Hepatocyte (in vitro differentiated cells): Measurements from ENCODE around the gene LAMA3.

ENCODE experiments used
- EZH2 ChIP-seq: fragments of 200-600 bp; sonication (generic); IDR thresholded peaks from 2 replicates; pipeline ENCODE4 v1.6.1; 2016; ENCODE audit warnings: antibody characterized with exemption, mild to moderate bottlenecking, borderline replicate concordance
- EZH2phosphoT487 ChIP-seq: fragments of 200-600 bp; sonication (generic); IDR thresholded peaks from one replicate; pipeline ENCODE4 v1.6.1; 2018; ENCODE audit warnings: antibody characterized with exemption, mild to moderate bottlenecking, low read depth, moderate library complexity; ENCODE audit not compliant: unreplicated experiment, severe bottlenecking
- TF ChIP-seq, protein P1 (sequence below): fragments of 200-600 bp; sonication (generic); IDR thresholded peaks from 2 replicates; pipeline ENCODE4 v1.5.1; 2016; ENCODE audit warnings: antibody characterized with exemption, mild to moderate bottlenecking; ENCODE audit not compliant: poor library complexity

DNA sequence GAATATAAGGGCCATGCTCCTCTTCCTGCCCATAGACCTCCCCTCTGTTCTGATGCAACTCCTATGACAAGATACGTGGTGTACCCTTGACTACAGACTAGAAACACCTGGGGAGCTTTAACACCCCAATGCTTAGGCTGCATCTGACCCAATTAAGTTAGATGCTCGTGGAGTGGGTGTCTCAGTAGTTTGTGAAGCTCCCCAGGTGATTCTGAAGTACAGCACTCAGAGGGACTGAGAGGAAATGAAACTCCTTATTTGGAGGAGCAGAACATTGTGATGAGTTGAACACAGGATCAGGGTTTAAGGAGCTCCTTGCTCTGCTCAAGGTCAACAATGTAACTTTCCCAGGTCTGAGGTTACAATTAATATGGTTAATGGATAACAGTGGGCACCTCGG, 245.0 kb downstream of the LAMA3 start:
- TF ChIP-seq, protein P1, sequence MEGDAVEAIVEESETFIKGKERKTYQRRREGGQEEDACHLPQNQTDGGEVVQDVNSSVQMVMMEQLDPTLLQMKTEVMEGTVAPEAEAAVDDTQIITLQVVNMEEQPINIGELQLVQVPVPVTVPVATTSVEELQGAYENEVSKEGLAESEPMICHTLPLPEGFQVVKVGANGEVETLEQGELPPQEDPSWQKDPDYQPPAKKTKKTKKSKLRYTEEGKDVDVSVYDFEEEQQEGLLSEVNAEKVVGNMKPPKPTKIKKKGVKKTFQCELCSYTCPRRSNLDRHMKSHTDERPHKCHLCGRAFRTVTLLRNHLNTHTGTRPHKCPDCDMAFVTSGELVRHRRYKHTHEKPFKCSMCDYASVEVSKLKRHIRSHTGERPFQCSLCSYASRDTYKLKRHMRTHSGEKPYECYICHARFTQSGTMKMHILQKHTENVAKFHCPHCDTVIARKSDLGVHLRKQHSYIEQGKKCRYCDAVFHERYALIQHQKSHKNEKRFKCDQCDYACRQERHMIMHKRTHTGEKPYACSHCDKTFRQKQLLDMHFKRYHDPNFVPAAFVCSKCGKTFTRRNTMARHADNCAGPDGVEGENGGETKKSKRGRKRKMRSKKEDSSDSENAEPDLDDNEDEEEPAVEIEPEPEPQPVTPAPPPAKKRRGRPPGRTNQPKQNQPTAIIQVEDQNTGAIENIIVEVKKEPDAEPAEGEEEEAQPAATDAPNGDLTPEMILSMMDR = no peak
- no peak for TF ChIP-seq EZH2
- TF ChIP-seq EZH2phosphoT487 = no peak
